Measurements from ENCODE around the gene EFNA3. TPM values are rescaled to one million over a fixed set of nuclear protein-coding genes. Genes with fewer than 3 reads are reported as not detected.

Gene EFNA3
- total and polyA plus RNA-seq, 2 donors (not counting 3 experiments of a cell fraction or from before 2014, with no cell fraction given), result 2.2 to 2.5 TPM

GRCh38 chr1:155083052-155083541 is 4.5 kb downstream of the EFNA3 start:
- dilution Hi-C loops (cut with MboI; ENCODE audit: extremely low pct_ligation_motif_present, low sequenced_read_pairs), result no loop called here

More at GRCh38 chr1:155083052-155083541, 4.5 kb downstream of the EFNA3 start:
- TF ChIP-seq MYC (IDR thresholded peaks at IDR 0.05; ENCODE audit: low read depth, low read length) (no peak), JUN (IDR thresholded peaks at IDR 0.05; ENCODE audit: borderline replicate concordance, insufficient read depth, insufficient read length, low read depth) (no peak), POLR2A (IDR thresholded peaks at IDR 0.05; ENCODE audit: low read depth, low read length) (no peak), GATA2 (IDR thresholded peaks at IDR 0.05; ENCODE audit: insufficient read depth, insufficient read length, low read depth, low read length) (no peak), CTCF (IDR thresholded peaks at IDR 0.05; ENCODE audit: extremely low read depth in 1 of 2, insufficient read depth in 1 of 2, low read depth in 1 of 2, low read length in 2 of 2) (no peak)
- ChIA-PET POLR2A (no interaction called here), CTCF (interaction anchor here (1.0 kb wide), 1 partner anchor 176 kb away, joined by 3 read pairs; no protein-coding TSS in a partner anchor)
- Histone ChIP-seq H3K9me3 (replicated peaks; ENCODE audit: control insufficient read depth, insufficient read depth, low read length) (no peaks in the 10 kb centered on the region), H2AFZ (ENCODE audit: low read depth, low read length) (no peak overlapping the region), H3K36me3 (ENCODE audit: control insufficient read depth in 2 of 2, extremely low read depth in 1 of 2, insufficient read depth in 2 of 2, low read length in 2 of 2) (no peaks in the 10 kb centered on the region), H3K4me2 (ENCODE audit: insufficient read depth, low read length) (no peak overlapping the region), H3K4me1 (ENCODE audit: control insufficient read depth, extremely low read depth, insufficient read depth, low read length) (peaks cover 15% of the 10 kb centered on the region), H3K9ac (replicated peaks; ENCODE audit: extremely low read depth, insufficient read depth, low read length) (no peak overlapping the region), H3K9me1 (replicated peaks; ENCODE audit: control insufficient read depth, extremely low read depth, insufficient read depth, low read length) (no peaks in the 10 kb centered on the region), H3K27ac (ENCODE audit: insufficient read depth, low read depth, low read length) (no peak overlapping the region), H4K20me1 (replicated peaks; ENCODE audit: control insufficient read depth, extremely low read depth, insufficient read depth, low read length) (no peaks in the 10 kb centered on the region), H3K27me3 (ENCODE audit: control insufficient read depth in 2 of 2, insufficient read depth in 2 of 2, low read length in 2 of 2) (peaks cover 35 to 46% of the 10 kb centered on the region in 2 experiments), H3K79me2 (ENCODE audit: control insufficient read depth, insufficient read depth, low read length) (no peaks in the 10 kb centered on the region), H3K4me3 (replicated peaks in 1 of 3; ENCODE audit: insufficient read depth in 1 of 3, low read depth in 1 of 3, low read length in 3 of 3) (no peak overlapping the region)
- no peak for FAIRE-seq
- intact Hi-C loops (cut with micrococcal nuclease), result no loop called here
- DNase-seq (ENCODE audit: low read depth, low spot score), result no peak
- BruUV-seq (replicated peaks), result no TSS peak

All from endothelial cell of umbilical vein (primary cell).